Stimulated activated CD4-positive, alpha-beta T cell treated with anti-CD3 and anti-CD28 coated beads, Interleukin-1b, Interleukin-23, amount 100 ng/mL, for 24 hours (primary cell): ENCODE measurements around the gene PSEN1.

Experiments
- DNase-seq, 4 experiments: peaks; one replicate each; pipeline ENCODE4 v3.0.0-alpha.2; 2020; ENCODE audit warnings: low read depth in 4 of 4, low spot score in 1 of 4

PSEN1 gene

DNA sequence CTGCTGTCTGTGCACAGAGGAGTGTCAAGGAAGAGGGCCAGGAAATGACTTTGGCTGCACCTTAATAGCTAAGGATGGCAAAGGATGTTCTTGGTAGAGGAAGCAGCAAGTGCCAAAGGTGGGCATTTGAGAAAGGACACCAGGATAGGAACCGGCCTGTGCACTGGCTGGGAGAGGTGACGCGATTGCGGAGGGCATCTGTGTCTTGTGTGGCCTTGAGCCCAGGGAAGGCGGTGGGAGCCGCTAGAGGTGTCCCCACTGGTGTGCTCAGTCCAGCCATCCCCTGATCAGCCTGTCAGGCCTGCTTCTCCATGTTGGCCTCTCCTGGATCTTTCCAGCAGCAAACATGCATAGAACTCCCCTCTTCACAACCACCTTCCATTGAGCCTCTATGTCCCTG is 131.2 kb downstream of the PSEN1 start:
- no peak for DNase-seq

DNA sequence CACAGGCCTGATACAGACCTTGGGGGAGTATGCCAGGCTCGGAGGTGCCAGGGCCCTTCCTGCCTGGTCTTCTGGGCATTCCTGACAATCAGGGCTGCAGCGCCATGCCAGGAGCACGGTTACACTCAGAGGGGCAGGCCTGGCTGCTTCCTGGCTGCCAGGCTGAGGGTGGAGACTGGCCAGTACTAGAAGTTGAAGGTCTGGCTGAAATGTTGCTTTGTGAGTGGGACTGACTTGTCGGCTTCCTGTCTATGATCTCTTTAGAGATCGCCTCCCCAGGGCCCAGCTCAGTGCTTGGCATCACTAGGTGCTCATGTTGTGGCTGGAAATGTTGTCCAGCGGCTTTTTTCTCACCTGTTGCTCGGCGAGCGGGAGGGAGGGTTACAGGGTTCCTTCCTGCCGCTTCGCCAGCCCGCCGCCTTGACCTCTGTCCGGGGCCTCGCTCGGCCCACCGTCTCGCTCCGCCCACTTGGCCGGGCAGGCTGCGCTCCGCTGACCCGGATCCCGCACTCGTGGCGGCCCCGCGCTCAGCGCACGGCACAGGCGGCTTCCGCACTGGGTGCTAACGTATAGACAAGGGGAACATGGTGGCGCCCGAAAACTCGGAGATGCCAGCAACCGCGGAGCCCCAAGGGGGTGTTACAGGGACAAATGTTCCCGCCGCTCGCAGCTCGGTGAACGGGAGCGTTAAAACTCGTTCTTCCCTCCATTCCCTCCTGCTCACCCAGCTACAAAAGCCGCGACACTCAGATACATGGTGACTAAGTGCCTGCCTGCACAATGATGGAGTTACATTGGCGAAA is 133.6 kb downstream of the PSEN1 start:
- no peak for DNase-seq

DNA sequence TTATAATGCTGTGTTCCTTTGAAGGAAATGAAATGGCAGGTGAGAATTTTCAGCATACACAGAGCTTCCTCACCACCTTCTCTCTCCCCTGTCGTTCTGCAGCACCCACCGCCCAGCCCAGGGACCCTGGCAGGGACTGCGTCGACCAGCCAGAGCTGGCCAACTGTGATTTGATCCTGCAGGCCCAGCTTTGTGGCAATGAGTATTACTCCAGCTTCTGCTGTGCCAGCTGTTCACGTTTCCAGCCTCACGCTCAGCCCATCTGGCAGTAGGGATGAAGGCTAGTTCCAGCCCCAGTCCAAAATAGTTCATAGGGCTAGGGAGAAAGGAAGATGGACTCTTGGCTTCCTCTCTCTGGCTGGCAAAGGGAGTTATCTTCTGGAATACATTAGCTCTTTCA is 136.1 kb downstream of the PSEN1 start:
- DNase-seq: no peak
